RWPE1 (cell line): Measurements from ENCODE around the gene RNF41.

Experiments
- CTCF ChIA-PET: fragments of 350-600 bp; sonication (Branson Sonifier 250); formaldehyde crosslinking; extraction: SDS; loops from one replicate; lab custom pipeline; 2021; lab: Yijun Ruan, JAX
- POLR2A ChIA-PET: fragments of 400-600 bp; formaldehyde crosslinking; extraction: SDS; loops from one replicate; lab custom pipeline; 2020; ENCODE audit warnings: antibody characterized with exemption; ENCODE audit not compliant: low non-redundant PET; lab: Yijun Ruan, JAX
- DNase-seq: peaks from one replicate; pipeline ENCODE4 v3.0.0; 2012; ENCODE audit warnings: low spot score
- H3K27ac ChIP-seq: fragments of 450-650 bp; 2 replicates; pipeline ENCODE4 v1.5.1; 2017
- CTCF ChIP-seq: fragments of 450-650 bp; conservative IDR thresholded peaks from 2 replicates; pipeline ENCODE4 v1.5.1; 2017; ENCODE audit warnings: low read depth, mild to moderate bottlenecking

The RNF41 gene

GRCh38 chr12:56229916-56230431 lies 8.3 kb upstream of the RNF41 start, which contains the start of gene SLC39A5:
Gene SLC39A5 (plus strand): TSS chr12:56230051. CDS start chr12:56231275, 1,224 bp downstream.
- ChIA-PET POLR2A (interaction anchor here (0.8 kb wide), 1 partner anchor 28 kb away, joined by 4 read pairs; no protein-coding TSS in a partner anchor), CTCF (no interaction called here)
- TF ChIP-seq CTCF, result no peak
- DNase-seq, result no peak
- H3K27ac ChIP-seq, result no peak within 1 kb of the TSS

GRCh38 chr12:56229082-56229481 lies 7.4 kb upstream of the RNF41 start:
- ChIA-PET POLR2A (interaction anchor here (0.7 kb wide), 1 partner anchor 19 kb away, joined by 3 read pairs; no protein-coding TSS in a partner anchor), CTCF (no interaction called here)
- no peak for DNase-seq
- H3K27ac ChIP-seq, result no peak overlapping the region
- TF ChIP-seq CTCF, result no peak

GRCh38 chr12:56224954-56225353 lies 3.2 kb upstream of the RNF41 start:
- ChIA-PET POLR2A (no interaction called here), CTCF (interaction anchor here (1.3 kb wide), 1 partner anchor 105 kb away, joined by 3 read pairs; no protein-coding TSS in a partner anchor)
- TF ChIP-seq CTCF, result no peak
- no peak for DNase-seq
- peak overlapping the region; percentile 97 for H3K27ac ChIP-seq

GRCh38 chr12:56224102-56224701 lies 2.5 kb upstream of the RNF41 start, which contains the start of gene NABP2:
Gene NABP2 (plus strand): TSS chr12:56224342. CDS start chr12:56224857, 515 bp downstream.
- H3K27ac ChIP-seq, result peak within 1 kb of the TSS; percentile 97
- peak; percentile 100 for DNase-seq
- CTCF ChIA-PET, result no interaction called here
- peak; percentile 99 for TF ChIP-seq CTCF
- POLR2A ChIA-PET, result no interaction called here

GRCh38 chr12:56223571-56224101 lies 1.9 kb upstream of the RNF41 start:
- DNase-seq, result no peak
- CTCF ChIA-PET, result no interaction called here
- peak overlapping the region; percentile 97 for H3K27ac ChIP-seq
- no peak for TF ChIP-seq CTCF
- POLR2A ChIA-PET, result no interaction called here

- no peak for DNase-seq
- CTCF ChIA-PET, result interaction anchor here (0.5 to 1.8 kb wide), 6 partner anchors 16 to 225 kb away, joined by 3 to 11 read pairs (median 4); partner anchors contain the start of genes SMARCC2 and SUOX
- POLR2A ChIA-PET, result interaction anchor here (0.5 to 1.6 kb wide), 3 partner anchors 15 to 77 kb away, joined by 3 to 7 read pairs (median 3); no protein-coding TSS in a partner anchor
- peak overlapping the region; percentile 97 for H3K27ac ChIP-seq
- no peak for TF ChIP-seq CTCF
Observed at GRCh38 chr12:56222531-56222895, 791 bp upstream of the RNF41 start.
